Chondrocyte (in vitro differentiated cells): ENCODE data around the gene HELZ2. TPM values are rescaled to one million over a fixed set of nuclear protein-coding genes. Genes with fewer than 3 reads are reported as not detected.

Source experiments
- DNase-seq: peaks from one replicate; pipeline ENCODE4 v3.0.0; 2021; ENCODE audit warnings: mixed read lengths, low spot score
- H3K27ac Mint-ChIP-seq: one replicate; pipeline ENCODE4 v1.8.0; 2021; ENCODE audit warnings: mild to moderate bottlenecking, moderate library complexity, mixed read lengths; ENCODE audit not compliant: unreplicated experiment
- H3K27me3 Mint-ChIP-seq: 2 replicates; pipeline ENCODE4 v1.8.0; 2021; ENCODE audit warnings: low read depth, mixed read lengths
- H3K36me3 Mint-ChIP-seq: 2 replicates; pipeline ENCODE4 v1.8.0; 2021; ENCODE audit warnings: low read depth, mixed read lengths
- H3K4me1 Mint-ChIP-seq: 2 replicates; pipeline ENCODE4 v1.8.0; 2021; ENCODE audit warnings: low read depth, mild to moderate bottlenecking, mixed read lengths
- H3K4me3 Mint-ChIP-seq: one replicate; pipeline ENCODE4 v1.8.0; 2021; ENCODE audit warnings: mild to moderate bottlenecking, moderate library complexity, mixed read lengths; ENCODE audit not compliant: unreplicated experiment
- H3K9me3 Mint-ChIP-seq: 2 replicates; pipeline ENCODE4 v1.8.0; 2021; ENCODE audit warnings: low read depth, mixed read lengths
- total RNA-seq: library from RNA; stranded (reverse); gene quantifications from 3 replicates; pipeline ENCODE4 v1.2.1, GENCODE V29; 2021
- TF ChIP-seq, protein P1 (sequence below): fragments of 200-600 bp; sonication (generic); IDR thresholded peaks from 2 replicates; pipeline ENCODE4 v1.5.0; 2021; ENCODE audit warnings: antibody characterized with exemption, mild to moderate bottlenecking, moderate library complexity

The HELZ2 gene
- total RNA-seq, 1 donor from 2014 or later: 14.9 TPM

DNA sequence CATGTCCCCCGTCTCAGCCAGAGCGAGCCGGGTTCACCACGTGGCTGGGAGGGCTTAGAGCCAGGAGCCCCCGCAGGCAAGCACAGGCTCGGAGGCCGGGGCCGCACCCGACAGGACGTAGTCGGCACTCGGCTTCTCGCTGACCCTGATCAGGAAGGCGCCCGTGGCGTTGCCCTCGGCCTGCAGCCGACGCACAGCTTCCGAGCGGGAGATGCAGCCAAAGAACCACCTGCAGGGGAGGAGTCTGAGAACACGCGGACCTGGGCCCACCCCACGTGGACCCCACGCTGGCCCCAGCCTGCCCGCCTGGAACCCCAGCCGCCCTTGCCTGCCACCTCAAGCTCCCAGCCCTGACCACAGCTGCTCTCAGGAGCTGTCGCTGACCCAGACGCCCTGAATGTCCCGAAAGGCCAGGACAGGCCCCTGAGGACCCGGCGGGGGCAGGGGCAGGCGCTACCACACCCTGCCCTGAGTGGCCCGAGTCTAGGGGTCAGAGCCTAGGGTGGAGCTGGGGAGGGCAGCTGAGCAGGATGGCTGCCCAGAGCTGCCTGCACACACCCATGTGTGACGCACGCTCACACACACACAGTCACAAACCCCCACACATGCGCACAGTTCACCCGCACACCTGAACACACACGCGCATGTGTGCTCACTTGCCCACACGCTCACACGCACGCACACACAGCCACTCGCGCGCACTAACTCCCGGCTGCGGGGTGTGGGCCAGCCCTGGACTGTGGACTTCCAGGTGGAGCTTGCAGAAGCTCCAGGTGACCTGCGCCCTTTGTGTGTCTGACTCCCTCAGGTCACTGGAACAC is 39.0 kb downstream of the HELZ2 start:
- no peak for DNase-seq
- H3K9me3 Mint-ChIP-seq: no peaks in the 10 kb centered on the region
- H3K4me3 Mint-ChIP-seq: no peak overlapping the region
- TF ChIP-seq, protein P1, sequence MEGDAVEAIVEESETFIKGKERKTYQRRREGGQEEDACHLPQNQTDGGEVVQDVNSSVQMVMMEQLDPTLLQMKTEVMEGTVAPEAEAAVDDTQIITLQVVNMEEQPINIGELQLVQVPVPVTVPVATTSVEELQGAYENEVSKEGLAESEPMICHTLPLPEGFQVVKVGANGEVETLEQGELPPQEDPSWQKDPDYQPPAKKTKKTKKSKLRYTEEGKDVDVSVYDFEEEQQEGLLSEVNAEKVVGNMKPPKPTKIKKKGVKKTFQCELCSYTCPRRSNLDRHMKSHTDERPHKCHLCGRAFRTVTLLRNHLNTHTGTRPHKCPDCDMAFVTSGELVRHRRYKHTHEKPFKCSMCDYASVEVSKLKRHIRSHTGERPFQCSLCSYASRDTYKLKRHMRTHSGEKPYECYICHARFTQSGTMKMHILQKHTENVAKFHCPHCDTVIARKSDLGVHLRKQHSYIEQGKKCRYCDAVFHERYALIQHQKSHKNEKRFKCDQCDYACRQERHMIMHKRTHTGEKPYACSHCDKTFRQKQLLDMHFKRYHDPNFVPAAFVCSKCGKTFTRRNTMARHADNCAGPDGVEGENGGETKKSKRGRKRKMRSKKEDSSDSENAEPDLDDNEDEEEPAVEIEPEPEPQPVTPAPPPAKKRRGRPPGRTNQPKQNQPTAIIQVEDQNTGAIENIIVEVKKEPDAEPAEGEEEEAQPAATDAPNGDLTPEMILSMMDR: no peak
- H3K27me3 Mint-ChIP-seq: no peaks in the 10 kb centered on the region
- no peaks in the 10 kb centered on the region for H3K36me3 Mint-ChIP-seq
- no peak overlapping the region for H3K27ac Mint-ChIP-seq
- peaks cover 10% of the 10 kb centered on the region for H3K4me1 Mint-ChIP-seq

DNA sequence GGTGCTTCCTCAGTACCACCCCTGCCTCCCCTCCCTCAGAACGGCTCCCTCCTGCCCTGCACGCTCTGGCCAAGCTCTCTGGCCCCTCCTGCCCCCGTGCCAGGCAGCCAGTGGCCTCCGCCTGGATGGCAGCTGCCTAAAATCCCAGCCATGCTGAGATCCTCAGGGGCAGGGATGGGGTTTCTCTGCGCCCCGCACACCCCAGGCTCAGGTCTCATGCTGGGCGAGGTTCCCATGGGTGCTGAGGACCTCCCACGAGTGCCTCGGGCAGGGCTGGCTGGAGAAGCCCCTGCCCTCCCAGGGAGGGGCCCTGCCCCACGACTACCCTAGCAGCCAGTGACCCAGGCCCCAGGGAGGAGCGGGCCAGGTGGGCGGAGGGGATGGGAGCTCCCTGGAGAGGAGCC is 39.6 kb downstream of the HELZ2 start:
- TF ChIP-seq, protein P1: no peak
- Mint-ChIP-seq H3K36me3 (no peaks in the 10 kb centered on the region), H3K9me3 (no peaks in the 10 kb centered on the region), H3K27me3 (no peaks in the 10 kb centered on the region), H3K4me1 (peaks cover 10% of the 10 kb centered on the region), H3K4me3 (no peak overlapping the region), H3K27ac (no peak overlapping the region)
- DNase-seq: no peak

DNA sequence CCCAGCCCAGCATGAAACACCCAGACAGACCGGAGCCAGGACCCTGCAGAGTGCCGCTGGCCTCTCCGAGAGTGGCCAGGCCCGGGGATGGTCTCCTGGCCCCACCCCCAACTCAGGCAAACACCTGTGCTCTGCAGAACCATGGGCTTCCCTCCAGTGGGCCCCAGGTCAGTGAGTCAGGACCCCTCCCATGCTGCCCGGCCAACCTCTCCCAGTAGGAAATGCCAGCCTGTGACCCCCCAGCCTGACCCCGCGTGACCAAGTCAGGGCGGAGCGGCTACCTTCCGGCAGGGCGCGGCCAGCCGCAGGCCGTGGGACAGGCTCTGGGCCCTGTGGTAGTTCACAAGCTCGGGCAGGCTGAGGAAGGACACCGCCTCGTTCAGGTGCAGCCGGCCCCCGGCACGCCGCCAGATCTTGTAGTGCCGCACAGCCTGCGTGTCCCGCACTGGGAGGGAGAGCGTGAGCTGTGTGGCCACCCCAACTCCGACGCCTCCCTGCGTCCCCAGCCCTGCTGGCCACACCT is 40.1 kb downstream of the HELZ2 start:
- no peak overlapping the region for H3K4me3 Mint-ChIP-seq
- DNase-seq: no peak
- H3K36me3 Mint-ChIP-seq: no peaks in the 10 kb centered on the region

DNA sequence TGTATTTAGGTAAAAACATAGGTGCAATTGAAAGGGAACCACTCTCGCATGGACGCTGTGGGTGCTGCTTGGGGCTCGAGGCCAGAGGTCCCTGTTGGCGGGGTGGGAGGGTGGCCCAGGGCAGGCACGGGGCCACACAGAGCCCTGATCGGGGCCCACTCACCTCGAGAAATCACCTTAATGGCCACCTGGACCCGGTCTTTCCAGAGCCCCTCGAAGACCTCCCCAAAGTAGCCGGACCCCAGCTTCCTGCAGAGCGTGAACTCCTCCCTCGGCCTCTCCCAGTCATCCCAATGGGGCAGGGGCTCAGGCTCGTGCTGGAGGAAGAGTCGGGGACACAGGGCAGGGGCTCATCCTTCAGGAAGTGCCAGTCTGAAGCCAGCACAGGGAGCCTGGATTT is 40.7 kb downstream of the HELZ2 start:
- TF ChIP-seq, protein P1: no peak
- H3K27ac Mint-ChIP-seq: no peak overlapping the region
- DNase-seq: no peak
- H3K4me3 Mint-ChIP-seq: no peak overlapping the region
- peaks cover 10% of the 10 kb centered on the region for H3K4me1 Mint-ChIP-seq
- no peaks in the 10 kb centered on the region for H3K27me3 Mint-ChIP-seq
- H3K9me3 Mint-ChIP-seq: no peaks in the 10 kb centered on the region
- no peaks in the 10 kb centered on the region for H3K36me3 Mint-ChIP-seq

More for the DNA sequence above, 40.1 kb downstream of the HELZ2 start:
- Mint-ChIP-seq H3K27ac (no peak overlapping the region), H3K27me3 (no peaks in the 10 kb centered on the region), H3K4me1 (peaks cover 10% of the 10 kb centered on the region), H3K9me3 (no peaks in the 10 kb centered on the region)
- TF ChIP-seq, protein P1: no peak

DNA sequence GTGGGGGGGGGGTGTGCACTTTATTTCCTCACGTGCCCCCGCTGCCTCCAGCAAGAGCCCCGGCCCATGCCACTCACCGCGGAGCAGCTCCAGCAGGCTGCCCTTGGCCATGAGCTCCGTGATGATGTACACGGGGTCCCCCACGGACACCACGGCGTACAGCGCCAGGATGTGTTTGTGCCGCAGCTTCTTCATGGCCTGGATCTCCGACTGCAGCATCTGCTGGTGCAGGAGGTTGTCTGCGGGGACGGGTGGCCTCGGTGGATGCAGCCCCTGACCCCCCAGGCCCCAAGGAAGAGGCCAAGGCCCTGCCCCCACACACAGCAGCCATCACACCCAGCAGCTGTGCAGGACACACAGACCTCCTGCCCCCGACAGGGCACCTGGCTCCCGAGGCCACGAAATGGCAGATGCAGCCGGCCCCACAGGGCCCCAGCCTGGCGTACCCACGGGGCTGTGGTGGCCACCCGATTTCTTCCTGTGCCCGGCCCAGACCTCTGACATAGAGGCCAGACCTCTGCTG is 41.5 kb downstream of the HELZ2 start:
- Mint-ChIP-seq H3K4me1 (peaks cover 5% of the 10 kb centered on the region), H3K27me3 (no peaks in the 10 kb centered on the region), H3K36me3 (no peaks in the 10 kb centered on the region), H3K4me3 (no peak overlapping the region), H3K27ac (no peak overlapping the region), H3K9me3 (no peaks in the 10 kb centered on the region)
- TF ChIP-seq, protein P1: no peak
- no peak for DNase-seq
